ENCODE measurements around the gene LTN1.

Gene LTN1

GRCh38 chr21:28908351-28908750 lies 84.3 kb downstream of the LTN1 start:
- Histone ChIP-seq H3K4me1 (ENCODE audit: insufficient read depth, low read length, poor library complexity, severe bottlenecking) (no peaks in the 10 kb centered on the region), H3K9me2 (replicated peaks; ENCODE audit: low read depth, low read length) (no peaks in the 10 kb centered on the region), H3K4me3 (ENCODE audit: low read length, poor library complexity, severe bottlenecking) (no peak overlapping the region), H4K20me1 (ENCODE audit: insufficient read depth, low read length, poor library complexity, severe bottlenecking) (no peaks in the 10 kb centered on the region), H3F3A (ENCODE audit: low read depth) (no peaks in the 10 kb centered on the region), H2AFZ (ENCODE audit: low read length) (no peak overlapping the region), H3K4me2 (ENCODE audit: low read depth, low read length, poor library complexity, severe bottlenecking) (no peak overlapping the region), H3K9me3 (ENCODE audit: insufficient read depth, low read depth, low read length) (no peaks in the 10 kb centered on the region), H3K79me2 (ENCODE audit: insufficient read depth, low read length) (no peaks in the 10 kb centered on the region), H3K9ac (ENCODE audit: low read depth, low read length, poor library complexity, severe bottlenecking) (no peak overlapping the region), H3K36me3 (ENCODE audit: insufficient read depth, low read length) (no peaks in the 10 kb centered on the region), H3K27me3 (ENCODE audit: insufficient read depth, low read length, poor library complexity, severe bottlenecking) (no peaks in the 10 kb centered on the region)
- TF ChIP-seq, protein P1, sequence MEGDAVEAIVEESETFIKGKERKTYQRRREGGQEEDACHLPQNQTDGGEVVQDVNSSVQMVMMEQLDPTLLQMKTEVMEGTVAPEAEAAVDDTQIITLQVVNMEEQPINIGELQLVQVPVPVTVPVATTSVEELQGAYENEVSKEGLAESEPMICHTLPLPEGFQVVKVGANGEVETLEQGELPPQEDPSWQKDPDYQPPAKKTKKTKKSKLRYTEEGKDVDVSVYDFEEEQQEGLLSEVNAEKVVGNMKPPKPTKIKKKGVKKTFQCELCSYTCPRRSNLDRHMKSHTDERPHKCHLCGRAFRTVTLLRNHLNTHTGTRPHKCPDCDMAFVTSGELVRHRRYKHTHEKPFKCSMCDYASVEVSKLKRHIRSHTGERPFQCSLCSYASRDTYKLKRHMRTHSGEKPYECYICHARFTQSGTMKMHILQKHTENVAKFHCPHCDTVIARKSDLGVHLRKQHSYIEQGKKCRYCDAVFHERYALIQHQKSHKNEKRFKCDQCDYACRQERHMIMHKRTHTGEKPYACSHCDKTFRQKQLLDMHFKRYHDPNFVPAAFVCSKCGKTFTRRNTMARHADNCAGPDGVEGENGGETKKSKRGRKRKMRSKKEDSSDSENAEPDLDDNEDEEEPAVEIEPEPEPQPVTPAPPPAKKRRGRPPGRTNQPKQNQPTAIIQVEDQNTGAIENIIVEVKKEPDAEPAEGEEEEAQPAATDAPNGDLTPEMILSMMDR (conservative IDR thresholded peaks at IDR 0.05; ENCODE audit: low read length) = no peak
- TF ChIP-seq EZH2phosphoT487 (IDR thresholded peaks at IDR 0.05; ENCODE audit: borderline replicate concordance) = no peak

GRCh38 chr21:28906841-28907240 lies 85.8 kb downstream of the LTN1 start:
- H3K9ac ChIP-seq (ENCODE audit: low read depth, low read length, poor library complexity, severe bottlenecking) = no peak overlapping the region
- no peak overlapping the region for H2AFZ ChIP-seq (ENCODE audit: low read length)
- H3K9me3 ChIP-seq (ENCODE audit: insufficient read depth, low read depth, low read length) = no peaks in the 10 kb centered on the region
- H3K4me2 ChIP-seq (ENCODE audit: low read depth, low read length, poor library complexity, severe bottlenecking) = no peak overlapping the region
- H3K36me3 ChIP-seq (ENCODE audit: insufficient read depth, low read length) = no peaks in the 10 kb centered on the region
- H3K79me2 ChIP-seq (ENCODE audit: insufficient read depth, low read length) = no peaks in the 10 kb centered on the region
- no peak for TF ChIP-seq EZH2phosphoT487 (IDR thresholded peaks at IDR 0.05; ENCODE audit: borderline replicate concordance)
- TF ChIP-seq, protein P1 (conservative IDR thresholded peaks at IDR 0.05; ENCODE audit: low read length) = no peak
- no peak overlapping the region for H3K4me3 ChIP-seq (ENCODE audit: low read length, poor library complexity, severe bottlenecking)
- H3K4me1 ChIP-seq (ENCODE audit: insufficient read depth, low read length, poor library complexity, severe bottlenecking) = no peaks in the 10 kb centered on the region
- no peaks in the 10 kb centered on the region for H4K20me1 ChIP-seq (ENCODE audit: insufficient read depth, low read length, poor library complexity, severe bottlenecking)
- H3F3A ChIP-seq (ENCODE audit: low read depth) = no peaks in the 10 kb centered on the region
- no peaks in the 10 kb centered on the region for H3K27me3 ChIP-seq (ENCODE audit: insufficient read depth, low read length, poor library complexity, severe bottlenecking)
- H3K9me2 ChIP-seq (replicated peaks; ENCODE audit: low read depth, low read length) = no peaks in the 10 kb centered on the region

DNA sequence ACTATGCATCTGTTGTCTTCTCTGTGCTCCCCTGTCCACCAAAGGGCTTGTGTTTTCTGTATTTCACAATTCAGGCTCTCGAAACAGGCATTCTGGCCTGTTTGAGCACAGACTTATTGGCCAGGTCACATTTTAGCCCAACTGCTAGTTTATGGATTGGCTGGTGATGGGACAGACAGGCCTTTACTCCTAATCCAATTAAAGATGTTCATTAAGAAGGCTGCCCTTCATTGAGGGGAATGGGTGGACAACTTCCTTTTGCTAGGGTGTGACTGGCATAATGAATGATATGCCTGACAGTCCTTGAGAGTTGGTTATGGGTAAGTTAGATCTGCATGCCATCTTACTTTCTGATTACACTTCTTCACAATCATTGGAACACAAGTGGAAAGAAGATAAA lies 86.4 kb downstream of the LTN1 start:
- H4K20me1 ChIP-seq (ENCODE audit: insufficient read depth, low read length, poor library complexity, severe bottlenecking) = no peaks in the 10 kb centered on the region
- H3K4me2 ChIP-seq (ENCODE audit: low read depth, low read length, poor library complexity, severe bottlenecking) = no peak overlapping the region
- no peak overlapping the region for H3K4me3 ChIP-seq (ENCODE audit: low read length, poor library complexity, severe bottlenecking)
- H3K27me3 ChIP-seq (ENCODE audit: insufficient read depth, low read length, poor library complexity, severe bottlenecking) = no peaks in the 10 kb centered on the region
- no peak overlapping the region for H3K9ac ChIP-seq (ENCODE audit: low read depth, low read length, poor library complexity, severe bottlenecking)
- H3K79me2 ChIP-seq (ENCODE audit: insufficient read depth, low read length) = no peaks in the 10 kb centered on the region
- no peaks in the 10 kb centered on the region for H3K36me3 ChIP-seq (ENCODE audit: insufficient read depth, low read length)
- H3F3A ChIP-seq (ENCODE audit: low read depth) = no peaks in the 10 kb centered on the region
- no peak for TF ChIP-seq EZH2phosphoT487 (IDR thresholded peaks at IDR 0.05; ENCODE audit: borderline replicate concordance)
- TF ChIP-seq, protein P1 (conservative IDR thresholded peaks at IDR 0.05; ENCODE audit: low read length) = no peak
- H3K9me3 ChIP-seq (ENCODE audit: insufficient read depth, low read depth, low read length) = no peaks in the 10 kb centered on the region
- H2AFZ ChIP-seq (ENCODE audit: low read length) = no peak overlapping the region
- H3K9me2 ChIP-seq (replicated peaks; ENCODE audit: low read depth, low read length) = no peaks in the 10 kb centered on the region
- H3K4me1 ChIP-seq (ENCODE audit: insufficient read depth, low read length, poor library complexity, severe bottlenecking) = no peaks in the 10 kb centered on the region

Measured in Loucy (cell line).